Stimulated activated CD8-positive, alpha-beta memory T cell treated with anti-CD3 and anti-CD28 coated beads, Interleukin-4, amount 100 ng/mL, for 48 hours (primary cell): ENCODE measurements around the gene XG.
"Not testable (repeated sequence)": the region's sequence is repeated elsewhere in the genome, so short reads cannot be mapped to it uniquely, and the experiment has no call there.

Experiments
- DNase-seq: peaks from one replicate; pipeline ENCODE4 v3.0.0-alpha.2; 2020

The XG gene

GRCh38 chrX:2735270-2735669 lies 16.6 kb upstream of the XG start:
- DNase-seq: no peak

- DNase-seq: no peak
Measured at GRCh38 chrX:2740672-2741071, 11.2 kb upstream of the XG start.

GRCh38 chrX:2741386-2741785 lies 10.5 kb upstream of the XG start:
- no peak for DNase-seq

GRCh38 chrX:2746250-2746649 lies 5.6 kb upstream of the XG start:
- DNase-seq: not testable (repeated sequence)

- DNase-seq: no peak
Measured at GRCh38 chrX:2748171-2748814, 3.5 kb upstream of the XG start.

- no peak for DNase-seq
Measured at GRCh38 chrX:2748815-2749188, 3.0 kb upstream of the XG start.

GRCh38 chrX:2751291-2751690 lies 549 bp upstream of the XG start:
- DNase-seq: no peak

GRCh38 chrX:2752441-2752840 lies 601 bp downstream of the XG start:
- DNase-seq: not testable (repeated sequence)

GRCh38 chrX:2755163-2755715 lies 3.4 kb downstream of the XG start:
- not testable (repeated sequence) for DNase-seq

GRCh38 chrX:2756548-2756947 lies 4.7 kb downstream of the XG start:
- DNase-seq: no peak

GRCh38 chrX:2761246-2761645 lies 9.4 kb downstream of the XG start:
- no peak for DNase-seq

- not testable (repeated sequence) for DNase-seq
Measured at GRCh38 chrX:2762671-2763070, 10.8 kb downstream of the XG start.

- DNase-seq: not testable (repeated sequence)
Measured at GRCh38 chrX:2764766-2765548, 13.1 kb downstream of the XG start.

GRCh38 chrX:2765549-2765830 lies 13.7 kb downstream of the XG start:
- no peak for DNase-seq

GRCh38 chrX:2766906-2767305 lies 15.1 kb downstream of the XG start:
- no peak for DNase-seq

GRCh38 chrX:2767631-2768455 lies 16.0 kb downstream of the XG start:
- no peak for DNase-seq

- no peak for DNase-seq
Measured at GRCh38 chrX:2769615-2770014, 17.8 kb downstream of the XG start.

GRCh38 chrX:2773166-2774055 lies 21.6 kb downstream of the XG start:
- DNase-seq: not testable (repeated sequence)

- DNase-seq: no peak
Measured at GRCh38 chrX:2774057-2774456, 22.2 kb downstream of the XG start.

GRCh38 chrX:2774776-2775175 lies 22.9 kb downstream of the XG start:
- no peak for DNase-seq

GRCh38 chrX:2780472-2781225 lies 28.8 kb downstream of the XG start:
- DNase-seq: not testable (repeated sequence)

GRCh38 chrX:2781226-2781571 lies 29.4 kb downstream of the XG start:
- no peak for DNase-seq
